ENCODE results near the gene CAPN9.

The CAPN9 gene

DNA sequence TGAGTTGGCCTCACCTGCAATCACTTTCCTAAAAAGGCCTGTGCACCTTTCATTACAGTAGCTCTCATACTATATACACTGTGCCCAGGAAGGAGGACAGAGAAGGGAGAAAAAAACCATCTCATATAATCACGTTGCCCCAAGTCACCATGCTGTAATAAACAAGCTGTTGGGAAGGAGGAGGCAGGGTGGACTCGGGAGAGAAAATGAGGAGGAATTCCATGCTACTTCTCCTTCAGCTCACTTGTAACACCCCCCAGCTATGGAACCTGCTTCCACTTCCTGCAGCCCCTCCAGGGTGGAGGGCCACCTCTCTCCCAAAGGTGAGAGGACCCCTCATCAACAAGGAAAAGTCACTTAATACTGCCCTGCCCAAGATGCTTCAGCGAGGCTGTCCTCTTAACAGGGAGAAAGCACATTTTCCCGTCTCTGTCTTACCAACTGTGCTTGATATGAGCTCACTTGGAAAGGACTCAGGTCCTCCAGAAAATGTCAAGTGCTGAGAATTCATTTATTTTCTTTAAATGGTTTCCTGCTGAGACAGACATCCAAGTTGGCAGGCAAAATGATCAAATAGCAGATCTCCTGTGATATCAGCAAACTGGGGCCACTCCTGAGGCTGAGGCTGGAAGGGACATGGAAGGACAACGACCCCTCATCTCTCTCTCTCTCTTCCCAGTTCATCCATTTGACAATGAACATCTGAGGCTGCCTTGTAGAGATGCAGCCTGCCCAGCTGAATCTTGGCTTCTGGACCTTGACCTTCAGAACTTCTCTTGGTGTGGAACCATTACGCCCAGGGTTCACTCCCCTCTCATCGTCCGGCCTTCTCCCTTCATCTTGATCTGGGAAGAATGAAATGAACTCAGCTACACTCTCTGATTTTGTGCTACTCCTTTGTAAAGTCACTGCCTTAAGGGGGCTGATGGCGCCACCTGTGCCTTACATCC lies 54.0 kb downstream of the CAPN9 start:
- DNase-seq, result no peak

DNA sequence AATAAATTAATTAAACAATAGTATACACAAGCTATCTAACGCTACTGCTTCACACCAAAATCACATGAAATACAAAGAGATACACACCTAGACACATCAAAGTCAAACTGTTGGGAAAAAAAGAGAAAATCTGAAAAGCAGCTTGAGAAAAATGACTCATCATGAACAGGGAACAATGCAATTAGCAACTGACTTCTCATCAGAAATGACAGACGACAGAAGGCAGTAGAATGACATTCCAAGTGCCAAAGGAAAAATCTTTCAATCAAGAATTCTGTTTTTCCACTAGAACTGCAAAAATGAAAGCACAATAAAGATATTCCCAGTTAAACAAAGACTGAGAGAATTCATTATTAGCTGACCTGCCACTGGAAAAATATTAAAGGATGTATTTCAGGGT lies 57.2 kb downstream of the CAPN9 start:
- no peak for DNase-seq

DNA sequence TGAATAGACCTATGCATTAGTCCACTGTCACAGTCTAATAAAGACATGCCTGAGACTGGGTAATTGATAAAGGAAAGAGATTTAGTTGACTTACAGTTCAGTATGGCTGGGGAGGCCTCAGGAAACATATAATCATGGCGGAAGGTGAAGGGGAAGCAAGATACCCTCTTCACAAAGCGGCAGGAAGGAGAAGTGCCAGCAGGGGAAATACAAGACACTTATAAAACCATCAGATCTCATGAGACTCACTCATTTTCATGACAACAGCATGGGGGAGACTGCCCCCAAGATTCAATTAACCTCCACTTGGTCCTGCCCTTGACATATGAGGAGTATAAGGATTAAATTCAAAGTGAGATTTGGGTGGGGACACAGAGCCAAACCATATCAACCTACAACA lies 59.4 kb downstream of the CAPN9 start:
- DNase-seq, result no peak

DNA sequence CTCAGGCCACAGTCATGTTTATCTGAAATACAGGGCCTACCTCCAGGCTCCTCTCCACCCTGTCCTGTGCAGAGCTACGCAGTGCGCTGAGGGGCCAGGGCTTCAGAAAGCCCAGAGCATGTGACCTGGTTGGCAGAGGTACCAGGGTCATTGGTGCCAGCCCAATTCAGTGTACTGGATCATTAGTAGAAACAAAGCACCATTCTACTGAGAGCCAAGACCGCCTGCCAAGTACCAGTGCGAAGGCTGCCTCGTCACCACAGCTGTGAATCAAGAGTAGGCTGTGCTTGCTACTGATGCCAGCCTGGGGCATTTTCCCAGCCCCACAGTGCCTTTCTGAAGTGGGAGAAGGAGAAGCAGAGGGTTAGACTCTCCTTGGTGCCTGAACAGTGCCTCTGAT lies 59.8 kb downstream of the CAPN9 start:
- no peak for DNase-seq

DNA sequence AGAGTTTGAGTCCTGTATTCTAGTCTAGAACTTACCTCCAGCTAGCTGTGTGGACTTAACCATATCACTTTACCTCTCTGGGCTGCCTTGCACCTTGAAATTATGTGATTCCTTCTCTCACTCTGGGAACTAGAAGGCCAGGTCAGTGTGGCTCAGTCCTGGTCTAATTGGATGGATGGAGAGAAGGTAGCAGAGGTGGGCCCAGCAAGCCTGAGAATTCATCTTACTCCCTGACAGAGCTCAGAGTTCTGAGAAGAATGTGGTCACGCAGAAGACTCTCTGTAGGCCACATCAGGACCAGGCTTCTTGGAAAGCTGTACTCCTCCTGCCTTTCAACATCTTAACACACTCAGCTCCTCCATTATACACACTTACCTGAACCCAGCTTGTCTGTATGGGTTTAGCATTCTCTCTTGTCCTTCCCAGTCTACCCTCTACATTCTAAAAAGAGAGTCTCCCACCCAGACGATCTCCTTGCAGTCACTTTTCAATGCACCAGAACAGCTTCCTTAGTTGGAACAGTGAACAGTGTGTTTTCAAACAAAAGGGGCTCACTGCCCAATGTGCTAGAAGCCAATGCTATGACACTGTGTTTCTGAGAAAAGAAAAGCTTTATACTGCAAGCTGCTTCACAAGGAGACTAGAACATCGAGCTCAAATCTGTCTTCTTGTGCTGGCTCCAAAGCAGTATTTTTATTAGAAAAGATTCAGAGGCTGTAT lies 60.5 kb downstream of the CAPN9 start:
- no peak for DNase-seq

DNA sequence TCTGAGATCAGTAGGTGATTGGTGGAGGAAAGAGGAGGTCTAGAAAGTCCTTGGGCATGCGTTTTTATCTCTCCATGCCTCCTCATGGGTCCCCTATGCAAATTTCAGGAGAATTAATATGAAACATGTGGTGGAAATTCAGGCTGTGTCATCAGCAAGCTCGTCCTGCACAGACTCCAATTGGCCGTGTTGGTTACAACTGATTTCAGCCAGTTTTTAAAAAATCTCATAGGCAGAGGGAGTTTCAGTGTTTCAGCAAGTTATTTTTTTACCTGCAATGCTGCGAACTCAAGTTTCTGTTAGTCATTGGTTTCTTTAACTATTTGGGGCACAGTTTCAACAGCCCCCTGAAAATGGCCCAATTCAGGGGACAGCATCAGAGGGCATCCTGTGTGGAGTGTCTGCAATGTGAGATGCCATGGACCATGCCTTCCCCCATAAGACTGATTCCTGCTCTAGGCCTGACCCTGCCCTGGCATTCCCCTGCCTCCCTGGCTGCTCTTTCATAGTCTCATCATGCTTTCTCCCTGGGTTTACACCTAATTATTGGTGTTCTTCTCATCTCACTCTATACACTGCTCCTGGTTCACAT lies 61.2 kb downstream of the CAPN9 start:
- no peak for DNase-seq

DNA sequence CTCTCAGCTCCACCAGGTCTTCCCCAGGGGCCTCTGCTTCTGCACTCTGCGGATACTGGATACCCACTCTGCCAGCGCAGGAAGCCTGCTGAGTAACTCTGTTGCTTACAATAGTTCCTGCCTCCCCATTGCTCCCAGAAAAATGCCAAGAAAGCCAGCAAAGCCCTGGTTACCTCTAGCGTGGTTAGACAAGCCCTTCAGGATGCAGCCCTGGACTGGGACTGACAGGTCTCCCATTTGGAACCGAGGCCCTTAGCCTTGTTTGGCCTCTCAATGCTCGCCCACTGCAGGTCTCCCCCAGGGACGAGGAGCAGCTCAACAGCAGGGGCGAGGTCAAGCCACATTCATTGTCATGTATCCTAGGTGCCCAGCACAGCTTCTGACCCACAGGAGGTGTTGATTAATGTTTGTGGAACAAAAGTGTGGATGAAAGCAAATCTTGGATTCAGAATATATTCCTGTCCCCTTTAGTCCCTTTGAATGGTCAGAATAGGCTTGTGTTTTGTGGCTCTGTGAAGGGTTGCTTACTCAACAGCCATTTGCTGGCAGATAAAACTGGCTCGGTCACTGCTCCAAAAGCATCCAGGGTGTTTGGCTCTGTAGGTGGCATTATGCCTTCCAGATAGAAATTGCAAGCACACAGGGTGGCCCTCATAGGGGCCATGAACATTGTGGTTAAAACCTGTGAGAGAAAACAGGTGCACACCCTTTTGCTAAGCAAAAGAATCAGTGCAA lies 62.2 kb downstream of the CAPN9 start:
- DNase-seq, result no peak

DNA sequence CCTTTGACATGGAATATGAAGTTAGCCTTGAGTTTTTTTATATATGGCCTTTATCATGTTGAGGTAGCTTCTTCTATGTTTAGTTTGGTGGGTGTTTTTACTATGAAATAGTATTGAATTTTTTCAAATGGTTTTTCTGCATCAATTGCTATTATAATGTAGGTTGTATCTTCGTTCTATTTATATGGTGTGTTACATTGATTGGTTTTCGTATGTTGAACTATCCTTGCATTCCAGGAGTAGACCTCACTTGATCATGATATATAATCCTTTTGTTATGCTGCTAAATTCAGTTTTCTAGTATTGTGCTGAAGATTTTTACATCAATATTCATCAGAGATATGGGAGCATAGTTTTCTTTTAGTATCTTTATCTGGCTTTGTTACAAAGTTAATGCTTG lies 65.4 kb downstream of the CAPN9 start:
- no peak for DNase-seq

DNA sequence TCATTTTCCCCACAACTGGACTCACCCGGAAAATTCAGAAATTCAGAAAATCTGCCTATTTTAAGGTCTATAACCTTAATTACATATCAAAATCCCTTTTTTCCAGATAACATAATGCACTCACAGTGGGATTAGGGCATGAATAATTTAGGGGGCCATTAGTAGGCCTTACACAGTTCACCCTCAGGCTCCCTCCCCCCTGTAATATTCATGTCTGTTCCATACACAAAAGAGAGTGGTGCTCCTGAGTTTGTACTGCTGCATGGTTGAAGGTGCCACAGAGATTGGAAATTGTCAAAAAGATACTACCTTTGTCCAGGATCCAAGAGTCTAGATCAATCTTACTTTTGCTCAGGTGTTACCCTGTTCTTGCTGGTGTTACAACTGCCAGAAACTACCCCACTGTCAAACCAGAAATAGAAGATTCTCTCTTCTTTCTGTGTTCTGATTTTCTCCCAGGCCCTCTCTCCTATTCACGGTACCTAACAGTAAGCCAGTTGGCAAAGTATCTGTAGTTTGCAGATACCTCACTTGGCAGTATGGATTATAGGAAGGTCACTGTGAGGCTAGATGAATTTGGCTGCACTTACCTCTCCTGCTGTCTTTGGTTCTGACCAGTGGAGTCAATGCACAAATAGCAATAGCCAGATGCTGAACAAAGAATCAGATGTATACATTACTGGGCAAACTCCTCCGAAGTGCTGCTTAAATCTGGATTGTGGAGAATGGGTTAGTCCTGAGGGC lies 67.9 kb downstream of the CAPN9 start:
- no peak for DNase-seq

DNA sequence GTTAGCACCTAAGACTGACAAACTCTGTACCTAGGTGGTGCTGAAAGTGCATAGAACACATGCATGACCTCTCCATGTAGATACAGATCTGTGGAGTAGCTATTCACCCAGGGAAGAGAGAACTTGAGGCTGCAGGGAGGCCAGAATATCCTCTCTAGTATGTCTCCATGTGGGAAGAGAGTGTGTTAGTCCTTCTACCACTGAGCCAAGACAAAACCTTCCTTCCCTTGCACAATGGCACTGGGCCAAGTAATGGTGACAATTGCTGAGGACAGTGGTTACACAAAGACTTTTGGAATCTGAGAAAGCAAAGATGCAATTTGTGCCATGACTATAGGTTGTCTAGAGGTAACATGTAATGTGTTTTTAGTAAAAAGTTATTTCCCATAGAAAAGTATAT lies 68.8 kb downstream of the CAPN9 start:
- DNase-seq, result no peak

DNA sequence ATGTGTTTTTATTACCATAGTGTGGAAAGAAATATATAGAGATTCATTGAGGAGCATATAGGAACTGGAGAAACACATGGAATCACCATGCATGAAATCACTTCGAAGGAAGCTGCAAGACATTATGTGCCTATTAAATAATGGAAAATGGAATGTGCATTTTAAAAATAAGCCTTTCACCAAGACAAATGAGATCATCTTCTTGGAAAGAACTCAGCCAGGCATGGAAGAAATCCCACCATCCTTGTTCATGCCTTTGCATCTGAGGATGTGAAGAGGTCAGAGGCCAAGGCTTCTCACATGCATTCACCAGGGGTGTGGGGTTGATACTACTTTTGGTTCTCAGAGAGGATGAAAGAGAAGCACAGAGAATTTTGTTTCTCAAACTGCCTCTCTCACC lies 71.2 kb downstream of the CAPN9 start:
- no peak for DNase-seq

DNA sequence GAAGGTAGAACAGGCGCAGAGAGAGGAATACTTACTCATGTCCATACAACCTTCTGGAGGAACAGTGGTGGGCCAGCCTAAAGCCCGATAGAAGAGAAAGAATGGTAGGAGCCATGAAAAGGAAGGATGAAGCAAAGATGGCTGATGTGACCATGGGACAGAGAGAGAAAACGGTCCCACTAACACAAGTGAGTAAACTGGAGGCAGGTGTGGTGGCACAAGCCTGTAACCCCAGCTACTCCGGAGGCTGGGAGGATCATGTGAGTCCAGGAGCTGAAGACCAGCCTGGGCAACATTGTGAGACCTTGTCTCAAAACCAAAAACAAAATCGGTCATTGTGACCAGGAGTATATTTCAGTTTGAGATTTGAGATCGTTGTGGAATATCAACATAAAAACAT lies 71.7 kb downstream of the CAPN9 start:
- no peak for DNase-seq

DNA sequence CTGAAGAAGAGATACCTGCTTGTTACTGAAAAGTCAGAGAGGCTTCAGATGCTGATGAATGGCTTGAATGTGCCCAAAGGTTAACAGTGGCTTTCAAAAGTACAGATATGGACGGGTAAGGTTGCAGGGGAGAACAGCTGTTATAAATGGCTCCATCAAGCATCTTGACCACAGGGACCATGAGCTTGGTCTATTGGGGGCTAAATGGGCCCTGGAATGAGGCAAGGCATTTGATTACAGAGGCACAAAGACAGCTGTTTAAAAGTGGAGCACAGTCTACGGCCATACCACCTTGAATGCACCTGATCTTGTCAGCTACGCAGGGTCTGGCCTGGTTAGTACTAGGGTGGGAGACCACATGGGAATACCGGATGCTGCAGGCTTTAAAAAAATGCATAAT lies 72.8 kb downstream of the CAPN9 start:
- DNase-seq, result no peak

DNA sequence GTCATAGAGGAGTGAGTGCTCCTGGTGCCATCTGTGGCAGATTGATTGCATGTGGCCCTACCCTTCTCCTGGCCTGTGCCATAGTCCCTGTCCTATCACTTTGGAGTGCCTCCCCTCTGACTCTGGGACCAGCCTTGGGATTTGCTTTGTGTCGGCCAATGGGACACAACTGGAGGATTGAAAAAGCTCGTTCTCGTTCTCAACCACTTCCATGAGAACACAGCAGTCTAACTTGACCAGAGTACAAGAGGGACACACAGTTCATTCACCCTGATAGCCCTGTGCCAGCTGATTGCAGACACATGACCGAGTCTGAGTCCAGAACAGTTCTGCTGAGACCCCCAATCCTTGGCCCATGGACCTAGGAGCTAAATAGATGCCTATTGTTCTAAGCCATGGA lies 73.4 kb downstream of the CAPN9 start:
- no peak for DNase-seq

DNA sequence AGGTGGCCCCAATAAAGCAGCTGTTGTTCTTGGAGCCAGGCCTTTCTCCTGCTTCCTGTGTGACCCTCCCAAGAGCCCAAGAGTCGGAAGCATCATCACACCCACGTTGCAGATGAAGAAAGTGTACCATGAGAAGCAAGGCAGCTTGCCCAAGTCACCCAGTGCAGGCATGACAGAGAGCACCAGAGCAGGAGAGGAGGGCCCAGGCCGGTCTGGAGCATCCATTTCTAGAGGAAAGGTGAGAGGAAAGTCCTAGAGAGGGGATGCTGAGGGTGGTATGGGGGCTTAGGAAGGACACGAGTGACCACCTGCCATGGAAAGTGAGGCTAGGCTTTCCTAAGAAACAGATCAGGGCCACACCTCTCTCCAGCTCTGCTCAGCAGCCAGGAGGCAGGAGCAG lies 74.2 kb downstream of the CAPN9 start:
- no peak for DNase-seq

DNA sequence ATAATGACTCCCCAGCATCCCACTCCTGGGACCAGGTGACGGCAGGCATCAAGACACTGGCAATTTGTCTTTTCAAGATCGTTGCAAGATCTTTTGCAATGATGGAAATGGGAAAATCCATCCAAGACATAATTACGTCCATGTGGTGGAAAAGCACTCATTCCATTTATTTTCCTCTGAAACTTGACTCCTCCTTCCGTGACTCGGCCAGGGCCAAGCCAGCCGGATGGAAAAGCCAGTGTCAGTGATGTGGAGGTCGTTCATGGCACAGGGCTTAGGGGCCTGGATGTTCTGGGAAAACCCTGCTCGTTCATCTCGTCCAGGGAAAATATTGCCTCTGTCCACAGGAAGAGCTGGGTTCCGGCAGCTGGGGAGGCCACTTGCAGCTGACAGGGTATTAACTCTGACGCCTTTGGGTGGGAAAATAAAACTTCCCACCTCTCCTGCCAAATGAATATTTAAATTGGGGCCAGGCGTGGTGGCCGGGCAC lies 74.9 kb downstream of the CAPN9 start:
- no peak for DNase-seq

DNA sequence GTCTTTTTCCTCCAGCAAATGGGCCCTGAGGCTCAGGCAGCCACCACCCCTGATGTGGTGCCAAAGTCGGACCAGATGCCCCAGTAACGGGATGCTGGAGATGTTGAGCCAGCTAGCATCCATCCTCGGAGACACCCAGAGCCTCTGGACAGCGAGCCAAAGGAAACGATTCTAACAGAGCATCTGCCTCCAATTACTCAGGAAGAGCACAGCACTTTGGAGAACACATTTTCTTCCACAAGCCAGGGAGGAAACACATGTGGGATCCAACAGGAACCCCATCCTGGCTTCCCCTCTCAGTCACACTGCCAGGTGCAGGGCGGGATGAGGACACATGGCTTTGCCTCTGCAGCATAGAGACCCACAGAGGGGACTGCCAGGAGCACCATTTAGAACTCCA lies 76.2 kb downstream of the CAPN9 start:
- DNase-seq, result no peak

DNA sequence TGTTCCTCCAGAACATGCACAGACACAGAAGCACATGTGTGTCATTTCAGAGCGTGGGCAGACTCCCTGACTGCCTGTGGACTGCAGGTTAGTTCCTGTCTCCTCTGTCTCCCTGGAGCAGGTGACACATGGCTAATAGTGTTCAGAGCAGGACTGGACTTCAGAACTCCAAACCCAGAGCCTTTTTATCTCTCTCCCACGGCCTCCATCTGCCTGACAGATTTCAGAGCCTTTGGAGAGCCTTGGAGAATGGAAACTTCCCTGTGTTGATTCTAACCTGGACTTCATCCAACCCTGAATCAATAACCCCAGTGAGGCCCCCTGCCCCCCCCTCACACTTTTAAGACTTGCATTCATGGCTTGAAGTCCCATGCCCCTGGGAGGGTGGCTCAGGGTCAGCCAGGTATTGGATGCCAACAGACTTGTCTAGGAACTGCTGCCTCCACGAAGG lies 76.8 kb downstream of the CAPN9 start:
- no peak for DNase-seq

DNA sequence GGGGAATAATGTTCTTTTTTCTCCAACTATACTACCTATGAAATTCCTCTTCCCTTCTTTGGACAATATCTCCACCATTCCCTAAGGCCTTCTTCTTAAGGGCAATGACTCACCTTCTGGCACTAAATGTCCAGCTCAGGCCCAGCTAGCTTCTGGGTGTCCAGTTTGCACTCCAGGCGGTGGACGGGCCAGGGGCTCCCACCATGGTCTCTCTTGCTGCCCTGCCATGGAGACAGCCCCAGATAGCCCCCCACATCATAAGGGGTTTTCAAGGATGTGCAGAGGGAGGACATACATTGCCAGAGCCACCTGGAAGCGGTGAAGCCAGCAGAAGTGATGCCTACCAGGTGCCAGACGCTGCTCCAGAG lies 77.3 kb downstream of the CAPN9 start:
- DNase-seq, result no peak

DNA sequence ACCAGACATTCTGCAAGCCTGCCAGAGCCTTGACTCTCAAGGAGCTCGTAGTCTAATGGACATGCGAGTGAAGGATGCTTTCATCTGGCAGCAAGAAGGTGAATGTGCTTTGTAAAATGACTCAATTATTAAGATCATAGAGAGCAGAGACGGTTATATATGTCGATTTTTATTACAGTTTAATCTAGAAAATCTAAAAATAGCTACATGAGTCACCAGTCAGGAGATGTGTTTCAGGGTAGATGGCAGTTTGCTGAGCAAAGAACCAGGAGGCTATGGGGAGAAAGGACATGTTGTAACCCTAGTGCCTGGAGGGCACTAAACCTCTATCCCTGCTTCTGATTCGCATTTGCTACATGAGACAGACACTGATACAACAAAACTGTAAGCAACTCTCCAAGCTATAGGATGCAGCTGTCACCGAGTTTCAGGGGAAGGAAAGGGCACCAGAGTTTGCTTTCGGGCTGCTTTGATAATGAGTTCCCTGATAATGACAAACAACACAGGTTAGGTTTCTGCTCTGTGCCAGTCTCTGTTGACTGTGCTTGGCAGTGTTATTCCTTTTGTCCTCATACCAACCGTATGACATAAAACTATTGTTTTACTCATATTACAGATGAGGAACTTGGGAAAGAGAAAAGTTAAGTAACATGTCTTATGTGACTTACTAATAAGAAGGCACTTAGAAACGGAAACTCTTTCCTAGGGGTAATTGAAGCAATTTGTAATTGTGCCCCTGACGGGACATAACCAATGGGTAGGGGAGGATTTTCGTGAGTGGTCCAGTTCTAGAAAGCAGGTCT lies 77.9 kb downstream of the CAPN9 start:
- no peak for DNase-seq

DNA sequence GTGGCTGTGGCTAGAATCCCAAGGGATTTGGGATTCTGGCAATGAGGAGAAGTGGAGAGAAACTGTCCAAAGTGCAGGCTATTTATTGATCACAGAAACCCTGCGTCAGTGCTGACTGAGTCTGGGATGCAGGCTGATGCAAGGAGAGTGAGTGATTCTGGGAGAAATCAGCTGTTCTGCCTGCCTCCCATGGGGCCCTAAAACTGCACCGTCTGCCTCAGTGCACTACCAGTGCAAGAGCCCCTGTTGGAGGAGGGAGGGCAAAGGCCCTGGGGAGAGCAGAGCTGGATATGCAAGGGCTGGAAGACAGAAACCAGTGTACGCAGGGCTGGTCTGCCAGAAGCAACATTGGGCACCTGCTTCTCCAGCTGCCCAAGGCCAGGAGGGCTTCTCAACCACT lies 78.6 kb downstream of the CAPN9 start:
- DNase-seq, result no peak
